22Rv1 (cell line): ENCODE data around the gene AP1B1.
A peak's percentile ranks its signal among the peaks of the same experiment; 100 is the strongest.

Experiments
- H3K27ac ChIP-seq: fragments of 450-650 bp; 2 replicates; pipeline ENCODE4 v1.5.1; 2017
- ZFX ChIP-seq: fragments of 450-650 bp; IDR thresholded peaks from 2 replicates; pipeline ENCODE4 v1.6.1; 2017; ENCODE audit warnings: antibody characterized with exemption, borderline replicate concordance
- TF ChIP-seq, protein P1 (sequence below): fragments of 450-650 bp; IDR thresholded peaks from 2 replicates; pipeline ENCODE4 v1.5.1; 2017; ENCODE audit warnings: mild to moderate bottlenecking

Gene AP1B1

GRCh38 chr22:29310863-29311339 lies 77.5 kb downstream of the AP1B1 start:
- peak overlapping the region; percentile 47 for H3K27ac ChIP-seq
- TF ChIP-seq, protein P1, sequence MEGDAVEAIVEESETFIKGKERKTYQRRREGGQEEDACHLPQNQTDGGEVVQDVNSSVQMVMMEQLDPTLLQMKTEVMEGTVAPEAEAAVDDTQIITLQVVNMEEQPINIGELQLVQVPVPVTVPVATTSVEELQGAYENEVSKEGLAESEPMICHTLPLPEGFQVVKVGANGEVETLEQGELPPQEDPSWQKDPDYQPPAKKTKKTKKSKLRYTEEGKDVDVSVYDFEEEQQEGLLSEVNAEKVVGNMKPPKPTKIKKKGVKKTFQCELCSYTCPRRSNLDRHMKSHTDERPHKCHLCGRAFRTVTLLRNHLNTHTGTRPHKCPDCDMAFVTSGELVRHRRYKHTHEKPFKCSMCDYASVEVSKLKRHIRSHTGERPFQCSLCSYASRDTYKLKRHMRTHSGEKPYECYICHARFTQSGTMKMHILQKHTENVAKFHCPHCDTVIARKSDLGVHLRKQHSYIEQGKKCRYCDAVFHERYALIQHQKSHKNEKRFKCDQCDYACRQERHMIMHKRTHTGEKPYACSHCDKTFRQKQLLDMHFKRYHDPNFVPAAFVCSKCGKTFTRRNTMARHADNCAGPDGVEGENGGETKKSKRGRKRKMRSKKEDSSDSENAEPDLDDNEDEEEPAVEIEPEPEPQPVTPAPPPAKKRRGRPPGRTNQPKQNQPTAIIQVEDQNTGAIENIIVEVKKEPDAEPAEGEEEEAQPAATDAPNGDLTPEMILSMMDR = no peak
- TF ChIP-seq ZFX = no peak

GRCh38 chr22:29310065-29310862 lies 78.1 kb downstream of the AP1B1 start:
- H3K27ac ChIP-seq = peak overlapping the region; percentile 47
- TF ChIP-seq, protein P1 = no peak
- TF ChIP-seq ZFX = no peak

GRCh38 chr22:29309332-29310064 lies 78.9 kb downstream of the AP1B1 start:
- H3K27ac ChIP-seq = peak overlapping the region; percentile 47
- TF ChIP-seq, protein P1 = no peak
- TF ChIP-seq ZFX = no peak

DNA sequence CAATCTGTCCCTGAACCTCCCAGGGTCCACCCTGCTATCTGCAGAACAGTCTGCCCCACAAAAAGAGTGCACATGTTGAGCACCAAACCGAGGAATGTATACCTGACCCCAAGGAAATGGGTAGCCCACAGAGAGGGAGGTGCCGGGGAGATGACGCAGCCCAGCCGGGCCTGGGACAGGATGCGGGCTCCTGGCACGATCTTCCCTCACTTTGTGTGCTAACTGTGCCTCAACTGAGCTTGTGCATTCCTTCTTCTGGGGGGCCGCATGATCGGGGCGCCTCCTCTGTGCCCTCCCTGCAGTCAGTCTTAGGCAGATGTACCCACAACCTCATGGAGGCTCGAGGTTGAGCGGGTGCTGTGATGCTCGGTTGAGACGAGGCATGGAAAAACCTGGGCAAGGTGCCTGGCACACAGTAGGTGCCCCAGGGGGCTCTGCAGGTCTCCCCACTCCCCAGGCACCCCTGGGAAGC lies 79.5 kb downstream of the AP1B1 start:
- H3K27ac ChIP-seq = peak overlapping the region; percentile 47; the same call in 1 of the 2 replicates
- TF ChIP-seq ZFX = no peak
- TF ChIP-seq, protein P1 = no peak

DNA sequence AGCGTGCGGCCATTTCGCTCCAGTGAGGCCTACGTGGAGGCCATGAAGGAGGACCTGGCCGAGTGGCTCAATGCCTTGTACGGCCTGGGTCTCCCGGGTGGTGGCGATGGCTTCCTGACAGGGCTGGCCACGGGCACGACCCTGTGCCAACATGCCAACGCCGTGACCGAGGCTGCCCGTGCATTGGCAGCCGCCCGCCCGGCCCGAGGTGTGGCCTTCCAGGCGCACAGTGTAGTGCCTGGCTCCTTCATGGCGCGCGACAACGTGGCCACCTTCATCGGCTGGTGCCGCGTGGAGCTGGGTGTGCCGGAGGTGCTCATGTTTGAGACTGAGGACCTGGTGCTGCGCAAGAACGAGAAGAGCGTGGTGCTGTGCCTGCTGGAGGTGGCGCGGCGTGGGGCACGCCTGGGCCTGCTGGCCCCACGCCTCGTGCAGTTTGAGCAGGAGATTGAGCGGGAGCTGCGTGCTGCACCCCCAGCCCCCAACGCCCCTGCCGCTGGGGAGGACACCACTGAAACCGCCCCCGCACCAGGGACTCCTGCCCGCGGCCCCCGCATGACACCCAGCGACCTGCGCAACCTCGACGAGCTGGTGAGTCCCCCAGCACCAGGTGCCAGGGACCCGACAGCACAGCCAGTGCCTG lies 80.1 kb downstream of the AP1B1 start:
- no peak for TF ChIP-seq ZFX
- TF ChIP-seq, protein P1 = no peak
- H3K27ac ChIP-seq = peak overlapping the region; percentile 86

DNA sequence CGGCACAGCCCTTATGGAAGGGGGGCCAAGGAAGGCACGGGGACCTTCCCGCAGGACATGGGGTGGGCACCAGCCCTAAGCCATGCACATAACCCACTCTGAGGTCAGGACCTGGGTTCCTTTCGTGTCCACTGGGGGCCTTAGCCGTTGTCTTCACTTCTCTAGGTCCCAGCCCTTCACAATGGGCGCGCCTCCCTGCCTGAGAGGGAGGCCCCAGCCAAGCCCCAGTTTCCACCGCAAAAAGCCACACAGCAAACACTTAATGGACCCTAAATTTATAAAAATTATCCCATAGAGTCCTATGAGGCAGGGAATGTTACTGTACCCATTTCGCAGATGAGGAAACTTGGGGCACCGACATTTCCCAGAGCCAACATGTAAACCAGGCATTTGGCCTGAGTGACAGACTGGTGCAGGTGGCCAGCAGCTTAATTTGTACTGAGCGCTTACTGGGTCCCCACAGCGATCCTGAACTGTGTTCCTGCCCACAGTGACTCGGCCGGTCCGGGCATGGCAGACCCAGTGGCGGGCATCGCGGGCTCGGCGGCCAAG lies 80.7 kb downstream of the AP1B1 start:
- TF ChIP-seq ZFX = no peak
- TF ChIP-seq, protein P1 = no peak
- H3K27ac ChIP-seq = peak overlapping the region; percentile 86
